Common myeloid progenitor, CD34-positive (primary cell): ENCODE measurements around the gene CLIC1.

ENCODE experiments used
- CTCF ChIA-PET: fragments of 350-600 bp; sonication (Branson Sonifier 250); formaldehyde crosslinking; loops from one replicate; lab custom pipeline; 2021; ENCODE audit warnings: antibody characterized with exemption; lab: Charles Lee
- POLR2A ChIA-PET: fragments of 350-600 bp; sonication (Branson Sonifier 250); formaldehyde crosslinking; loops from one replicate; lab custom pipeline; 2021; ENCODE audit warnings: antibody characterized with exemption; lab: Charles Lee
- DNase-seq, 3 donors: peaks; one replicate each; pipeline versions ENCODE4 v3.0.0 to v3.0.0-alpha.2; 2013
- H3K27ac ChIP-seq, 2 experiments: 1 replicate in 1 of 2; 2 replicates in 1 of 2; pipeline ENCODE4 v1.7.0; 2013; ENCODE audit warnings: inconsistent platforms in 2 of 2, low read length in 2 of 2, mild to moderate bottlenecking in 2 of 2, low read depth in 1 of 2, moderate library complexity in 1 of 2; ENCODE audit not compliant: severe bottlenecking in 2 of 2, insufficient read depth in 1 of 2, poor library complexity in 1 of 2
- H3K27me3 ChIP-seq, 5 experiments: replicated peaks in 2 of 5; 1 replicate in 3 of 5; 2 replicates in 2 of 5; pipeline versions ENCODE4 v1.6.1 to v1.7.0; 2013; ENCODE audit warnings: low read length in 4 of 5, mild to moderate bottlenecking in 2 of 5, moderate library complexity in 2 of 5, inconsistent platforms in 1 of 5; ENCODE audit not compliant: insufficient read depth in 5 of 5, control insufficient read depth in 4 of 5
- H3K36me3 ChIP-seq, 4 experiments: 1 replicate in 2 of 4; 2 replicates in 2 of 4; pipeline versions ENCODE4 v1.6.1 to v1.7.0; 2013; ENCODE audit warnings: low read length in 3 of 4, control low read depth in 1 of 4, mild to moderate bottlenecking in 1 of 4; ENCODE audit not compliant: control insufficient read depth in 4 of 4, insufficient read depth in 4 of 4
- H3K4me1 ChIP-seq, 4 experiments: 1 replicate in 3 of 4; 2 replicates in 1 of 4; pipeline versions ENCODE4 v1.6.1 to v1.7.1; 2013; ENCODE audit warnings: low read length in 3 of 4, mild to moderate bottlenecking in 3 of 4, control low read depth in 1 of 4, inconsistent platforms in 1 of 4, moderate library complexity in 1 of 4; ENCODE audit not compliant: control insufficient read depth in 4 of 4, insufficient read depth in 4 of 4; ENCODE audit errors: control extremely low read depth in 1 of 4
- H3K4me3 ChIP-seq, 7 experiments: 1 replicate in 4 of 7; 2 replicates in 3 of 7; pipeline versions ENCODE4 v1.5.1 to v1.7.0; 2013; ENCODE audit warnings: mild to moderate bottlenecking in 7 of 7, low read length in 6 of 7, moderate library complexity in 6 of 7, inconsistent platforms in 2 of 7, low read depth in 2 of 7, control low read depth in 1 of 7; ENCODE audit not compliant: insufficient read depth in 4 of 7, control insufficient read depth in 1 of 7; ENCODE audit errors: extremely low read depth in 1 of 7
- H3K9me3 ChIP-seq, 5 experiments: 1 replicate in 4 of 5; 2 replicates in 1 of 5; pipeline versions ENCODE4 v1.6.1 to v1.7.1; 2013; ENCODE audit warnings: low read length in 4 of 5, mild to moderate bottlenecking in 2 of 5, inconsistent platforms in 1 of 5, low read depth in 1 of 5, moderate library complexity in 1 of 5; ENCODE audit not compliant: control insufficient read depth in 4 of 5, insufficient read depth in 2 of 5; ENCODE audit errors: control extremely low read depth in 1 of 5
- WGBS: methylation state at CpG from one replicate; pipeline ENCODE4 v1.1.5; 2013; ENCODE audit not compliant: insufficient coverage; 5-methylcytosine and 5-hydroxymethylcytosine counted together

CLIC1 gene

GRCh38 chr6:31728767-31729514 is 7.4 kb downstream of the CLIC1 start, which contains the start of gene DDAH2:
Gene DDAH2, minus strand, starts transcription at chr6:31729299. Its CDS starts 138 bp downstream, at chr6:31729161.
- no peak for DNase-seq
- H3K27ac ChIP-seq = peak within 1 kb of the TSS; percentile 64 to 88
- no peaks in the 10 kb centered on the region for H3K9me3 ChIP-seq
- H3K4me1 ChIP-seq = peaks cover 16 to 77% (median 67%) of the 10 kb centered on the region in 4 experiments
- POLR2A ChIA-PET = interaction anchor here (1.1 to 2.2 kb wide), 9 partner anchors 10 to 102 kb away, joined by 4 to 53 read pairs (median 10); partner anchors contain the start of genes HSPA1B, LSM2 and MSH5
- H3K27me3 ChIP-seq = no peaks in the 10 kb centered on the region
- peaks cover 7 to 54% (median 35%) of the 10 kb centered on the region in 4 experiments for H3K36me3 ChIP-seq
- CTCF ChIA-PET = interaction anchor here (0.9 to 19.7 kb wide), 14 partner anchors 10 to 102 kb away, joined by 3 to 268 read pairs (median 6); partner anchors contain the start of genes C6orf47, CLIC1, HSPA1A and HSPA1B
- WGBS = 43% methylated on average over 21 of the region's 36 CpGs
- H3K4me3 ChIP-seq = peak within 1 kb of the TSS; percentile 81 to 100 (median 95)

GRCh38 chr6:31727717-31728671 is 8.3 kb downstream of the CLIC1 start:
- H3K4me1 ChIP-seq = peaks cover 13 to 76% (median 67%) of the 10 kb centered on the region in 4 experiments
- WGBS = 80% methylated on average over 24 of the region's 41 CpGs
- H3K9me3 ChIP-seq = no peaks in the 10 kb centered on the region
- peak overlapping the region; percentile 64 to 88 for H3K27ac ChIP-seq
- peaks cover 7 to 44% (median 26%) of the 10 kb centered on the region in 4 experiments for H3K36me3 ChIP-seq
- H3K27me3 ChIP-seq = no peaks in the 10 kb centered on the region
- CTCF ChIA-PET = interaction anchor here (0.6 to 19.7 kb wide), 15 partner anchors 11 to 105 kb away, joined by 3 to 268 read pairs (median 4); partner anchors contain the start of genes ABHD16A, CLIC1, LY6G6D and MSH5
- POLR2A ChIA-PET = interaction anchor here (0.6 to 1.5 kb wide), 11 partner anchors 8 to 99 kb away, joined by 3 to 21 read pairs (median 5); partner anchors contain the start of genes CLIC1, HSPA1B and MSH5
- peak in 2 of 3 donors; percentile 92 to 93 for DNase-seq
- H3K4me3 ChIP-seq = peak overlapping the region in 6 of 7 experiments; percentile 11 to 100 (median 95)

- peak in 1 of 3 donors; percentile 78 for DNase-seq
- peak overlapping the region; percentile 64 to 88 for H3K27ac ChIP-seq
- peaks cover 5 to 41% (median 23%) of the 10 kb centered on the region in 4 experiments for H3K36me3 ChIP-seq
- H3K9me3 ChIP-seq = no peaks in the 10 kb centered on the region
- ChIA-PET CTCF (interaction anchor here (0.6 to 19.7 kb wide), 15 partner anchors 12 to 106 kb away, joined by 3 to 268 read pairs (median 3); partner anchors contain the start of genes ABHD16A, CLIC1, LY6G6D and MSH5), POLR2A (interaction anchor here (0.6 to 1.5 kb wide), 11 partner anchors 9 to 100 kb away, joined by 3 to 21 read pairs (median 5); partner anchors contain the start of genes CLIC1, HSPA1B and MSH5)
- H3K27me3 ChIP-seq = no peaks in the 10 kb centered on the region
- peak overlapping the region in 5 of 7 experiments; percentile 7 to 95 (median 44) for H3K4me3 ChIP-seq
- peaks cover 13 to 75% (median 70%) of the 10 kb centered on the region in 4 experiments for H3K4me1 ChIP-seq
- 41% methylated on average over 6 of the region's 7 CpGs for whole genome bisulfite sequencing
Observed at GRCh38 chr6:31727034-31727716, 9.2 kb downstream of the CLIC1 start.

- H3K36me3 ChIP-seq = peaks cover under 1 to 28% (median 12%) of the 10 kb centered on the region in 4 experiments
- no peaks in the 10 kb centered on the region for H3K9me3 ChIP-seq
- peak overlapping the region in 1 of 2 experiments; percentile 88 for H3K27ac ChIP-seq
- no peak for DNase-seq
- WGBS = 61% methylated on average over 8 of the region's 12 CpGs
- no peaks in the 10 kb centered on the region for H3K27me3 ChIP-seq
- POLR2A ChIA-PET = interaction anchor here (0.7 to 1.2 kb wide), 3 partner anchors 10 to 105 kb away, joined by 3 to 6 read pairs (median 3); partner anchors contain the start of gene LY6G6D
- CTCF ChIA-PET = interaction anchor here (0.8 to 19.7 kb wide), 10 partner anchors 10 to 110 kb away, joined by 3 to 268 read pairs (median 6); partner anchors contain the start of genes CLIC1, LY6G6D, MSH5 and SAPCD1
- no peak overlapping the region for H3K4me3 ChIP-seq
- H3K4me1 ChIP-seq = peaks cover 13 to 74% (median 68%) of the 10 kb centered on the region in 4 experiments
Observed at GRCh38 chr6:31725502-31726350, 10.6 kb downstream of the CLIC1 start.

GRCh38 chr6:31723980-31724691 is 12.2 kb downstream of the CLIC1 start:
- peak overlapping the region in 4 of 7 experiments; percentile 32 to 69 (median 62) for H3K4me3 ChIP-seq
- ChIA-PET POLR2A (interaction anchor here (1.2 to 2.6 kb wide), 3 partner anchors 12 to 107 kb away, joined by 6 to 21 read pairs (median 16); partner anchors contain the start of gene MSH5), CTCF (interaction anchor here (1.0 to 19.7 kb wide), 14 partner anchors 9 to 106 kb away, joined by 3 to 268 read pairs (median 6); partner anchors contain the start of genes LY6G6D, LY6G6F, MSH5 and SAPCD1)
- no peak for DNase-seq
- 90% methylated on average over 22 of the region's 25 CpGs for WGBS
- H3K27me3 ChIP-seq = no peaks in the 10 kb centered on the region
- peaks cover 0 to 26% (median 9%) of the 10 kb centered on the region in 4 experiments for H3K36me3 ChIP-seq
- no peaks in the 10 kb centered on the region for H3K9me3 ChIP-seq
- H3K4me1 ChIP-seq = peaks cover 13 to 65% (median 57%) of the 10 kb centered on the region in 4 experiments
- peak overlapping the region in 1 of 2 experiments; percentile 65 for H3K27ac ChIP-seq
